Suppressor macrophage (primary cell): ENCODE data around the gene GPS1.
A peak's percentile ranks its signal among the peaks of the same experiment; 100 is the strongest.

Source experiments
- DNase-seq, 4 experiments: peaks; one replicate each; pipeline ENCODE4 v3.0.0-alpha.2; 2020 to 2022

The GPS1 gene

GRCh38 chr17:82028966-82029365, 22.7 kb upstream of the GPS1 start:
- DNase-seq = no peak

DNA sequence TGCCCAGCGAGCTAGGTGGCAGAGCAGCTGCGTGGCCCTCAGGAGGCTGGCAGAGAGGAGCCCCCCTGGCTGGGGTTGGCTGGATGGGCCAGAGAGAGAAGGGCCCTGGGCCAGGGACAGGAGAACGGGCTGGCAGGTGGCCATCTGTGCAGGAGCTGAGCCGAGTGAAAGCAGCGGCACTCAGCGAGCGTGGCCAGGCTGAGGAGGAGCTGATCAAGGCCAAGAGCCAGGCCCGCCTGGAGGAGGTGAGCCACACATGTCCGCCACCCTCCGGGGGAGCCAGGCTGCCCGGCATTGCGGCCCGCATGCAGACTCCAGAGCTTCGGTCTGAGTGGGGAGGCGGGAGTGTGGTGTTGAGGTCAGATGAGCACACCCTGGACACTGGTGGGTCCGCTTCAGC, 22.3 kb upstream of the GPS1 start:
- DNase-seq = no peak

DNA sequence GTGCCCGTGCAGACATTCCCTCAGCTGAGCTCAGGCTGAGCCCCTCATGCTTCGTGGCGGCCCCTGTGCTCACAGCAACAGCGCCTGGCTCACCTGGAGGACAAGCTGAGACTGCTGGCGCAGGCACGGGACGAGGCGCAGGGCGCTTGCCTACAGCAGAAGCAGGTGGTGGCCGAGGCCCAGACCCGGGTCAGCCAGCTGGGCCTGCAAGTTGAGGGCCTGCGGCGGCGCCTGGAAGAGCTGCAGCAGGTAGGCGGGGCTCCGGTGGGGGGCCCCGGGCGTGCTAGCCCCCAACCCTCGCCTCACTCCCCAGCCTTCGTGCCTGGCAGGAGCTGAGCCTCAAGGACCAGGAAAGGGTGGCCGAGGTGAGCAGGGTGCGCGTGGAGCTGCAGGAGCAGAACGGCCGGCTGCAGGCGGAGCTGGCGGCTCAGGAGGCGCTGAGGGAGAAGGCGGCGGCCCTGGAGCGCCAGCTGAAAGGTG, 21.7 kb upstream of the GPS1 start:
- no peak for DNase-seq

GRCh38 chr17:82030470-82031302, 21.0 kb upstream of the GPS1 start:
- peak; percentile 80 to 93 (median 88) for DNase-seq

GRCh38 chr17:82031303-82031884, 20.3 kb upstream of the GPS1 start, which contains the start of gene RAC3:
Gene RAC3 (plus strand): TSS chr17:82031678. CDS start chr17:82031762, 84 bp downstream.
- DNase-seq = peak in 3 of 4 experiments; percentile 31 to 69 (median 57)

- DNase-seq = peak in 1 of 4 experiments; percentile 36
These were observed 19.6 kb upstream of the GPS1 start for GRCh38 chr17:82031885-82032627.

- DNase-seq = no peak
These were observed 18.2 kb upstream of the GPS1 start for GRCh38 chr17:82033359-82034085.

- DNase-seq = no peak
These were observed 17.2 kb upstream of the GPS1 start for GRCh38 chr17:82034371-82035011.

DNA sequence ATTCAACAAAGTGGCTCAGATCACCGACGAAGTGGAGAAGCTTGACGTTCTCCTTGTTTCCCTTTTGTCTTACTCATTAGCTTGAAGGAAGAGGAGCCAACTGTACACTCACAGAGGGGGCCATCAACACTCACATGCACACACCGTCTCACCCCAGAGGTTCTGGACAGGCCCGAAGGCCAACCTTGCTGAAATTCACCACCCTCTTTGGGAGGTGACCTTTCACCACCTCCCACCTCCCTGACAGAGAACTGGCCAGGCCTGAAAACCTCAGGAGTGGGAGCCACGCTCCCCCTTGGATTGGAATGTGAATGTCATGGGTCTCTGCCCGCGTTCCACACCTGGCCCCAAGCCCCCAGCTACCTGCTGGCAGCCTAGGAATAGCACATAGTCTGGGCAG, 16.2 kb upstream of the GPS1 start:
- DNase-seq = no peak

GRCh38 chr17:82035956-82036633, 15.6 kb upstream of the GPS1 start:
- DNase-seq = no peak

GRCh38 chr17:82036634-82037091, 15.0 kb upstream of the GPS1 start:
- DNase-seq = no peak

DNA sequence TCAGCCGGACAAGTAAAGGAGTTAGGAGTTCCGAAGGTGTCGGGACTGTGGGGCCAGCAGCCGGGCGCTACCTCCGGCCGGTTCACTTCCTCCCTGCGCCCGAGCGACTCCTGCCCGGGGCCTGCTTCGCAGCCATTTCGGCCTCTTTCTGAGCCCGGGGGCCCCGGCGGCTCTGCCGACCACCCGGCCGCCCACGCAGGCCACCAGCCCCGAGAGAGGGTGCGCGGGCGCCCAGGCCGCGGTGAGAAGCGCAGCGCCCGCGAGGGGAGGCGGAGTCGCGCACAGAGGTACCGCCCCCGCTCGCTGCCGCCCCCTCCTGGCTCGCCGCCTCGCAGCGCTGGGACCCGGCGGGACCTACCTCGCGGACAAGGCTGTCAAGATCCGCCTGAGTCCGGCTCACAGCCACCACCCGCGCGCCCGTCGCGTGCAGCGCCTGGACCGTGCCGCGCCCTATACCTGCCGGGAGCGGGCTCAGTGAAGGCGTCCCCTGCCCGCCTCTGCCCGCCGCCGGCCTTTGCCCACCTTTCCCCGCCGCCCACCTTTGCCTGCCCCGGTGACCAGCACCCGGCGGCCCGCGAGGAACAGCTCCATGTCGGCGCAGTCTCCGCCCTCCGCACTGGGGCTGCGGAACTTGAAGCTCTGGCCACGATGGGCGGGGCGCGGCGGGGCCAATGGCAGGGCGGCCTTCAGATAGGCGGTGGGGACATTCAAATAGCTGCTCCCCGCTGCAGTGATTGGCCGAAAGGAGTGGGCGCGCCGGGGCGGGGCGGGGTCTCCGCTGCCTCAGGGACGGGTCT, 14.4 kb upstream of the GPS1 start, which contains the start of gene DCXR:
Gene DCXR (minus strand): TSS at position 606 of the 797 bp plus-strand sequence. CDS start 15 bp downstream, at position 591.
- peak; percentile 96 to 99 (median 98) for DNase-seq

DNA sequence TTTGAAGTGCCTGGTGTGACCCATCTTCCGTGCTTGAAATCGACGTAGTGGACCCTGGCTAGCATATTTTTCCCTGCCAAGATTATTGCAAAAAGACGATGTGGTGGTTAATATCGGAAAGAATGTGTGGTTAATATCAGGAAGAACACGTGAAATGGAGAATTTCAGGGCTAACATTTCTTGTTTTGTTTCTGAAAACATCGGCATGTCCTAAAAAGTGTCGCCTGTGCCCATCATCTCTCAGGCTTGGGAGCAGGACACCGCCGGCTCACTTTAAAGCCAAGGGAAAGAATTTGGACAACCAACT, 13.9 kb upstream of the GPS1 start:
- no peak for DNase-seq

- peak; percentile 63 to 81 (median 76) for DNase-seq
These were observed 12.8 kb upstream of the GPS1 start for GRCh38 chr17:82038796-82039409.

DNA sequence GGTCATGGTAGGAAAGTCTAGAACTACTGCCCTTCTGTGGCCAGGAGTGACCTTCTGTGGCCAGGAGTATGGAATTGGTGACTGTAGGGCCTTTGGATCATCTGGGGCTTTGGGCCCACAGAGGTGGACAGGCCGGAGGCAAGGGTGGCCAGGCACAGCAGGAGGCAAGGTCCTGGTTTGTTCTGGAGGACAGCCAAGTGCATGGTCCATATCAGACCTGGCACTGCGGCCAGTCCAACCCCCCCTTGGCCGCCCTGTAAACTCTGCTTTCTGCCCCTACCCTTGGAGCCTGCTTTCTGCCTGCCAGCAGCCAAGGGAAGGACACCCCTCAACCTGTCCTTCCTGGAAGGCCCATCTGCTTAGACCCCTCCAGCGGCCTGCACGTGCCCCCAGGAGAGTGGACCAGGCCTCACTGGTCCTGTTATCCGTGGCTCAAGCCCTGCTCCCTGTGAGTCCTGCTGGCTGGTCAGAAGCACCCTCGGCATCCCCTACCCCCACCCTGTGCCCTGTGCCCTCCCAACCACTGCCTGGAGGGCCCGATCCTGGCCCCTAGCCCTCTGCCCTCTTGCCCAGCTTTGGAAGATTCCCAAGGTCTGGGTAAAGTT, 11.9 kb upstream of the GPS1 start:
- DNase-seq = no peak

DNA sequence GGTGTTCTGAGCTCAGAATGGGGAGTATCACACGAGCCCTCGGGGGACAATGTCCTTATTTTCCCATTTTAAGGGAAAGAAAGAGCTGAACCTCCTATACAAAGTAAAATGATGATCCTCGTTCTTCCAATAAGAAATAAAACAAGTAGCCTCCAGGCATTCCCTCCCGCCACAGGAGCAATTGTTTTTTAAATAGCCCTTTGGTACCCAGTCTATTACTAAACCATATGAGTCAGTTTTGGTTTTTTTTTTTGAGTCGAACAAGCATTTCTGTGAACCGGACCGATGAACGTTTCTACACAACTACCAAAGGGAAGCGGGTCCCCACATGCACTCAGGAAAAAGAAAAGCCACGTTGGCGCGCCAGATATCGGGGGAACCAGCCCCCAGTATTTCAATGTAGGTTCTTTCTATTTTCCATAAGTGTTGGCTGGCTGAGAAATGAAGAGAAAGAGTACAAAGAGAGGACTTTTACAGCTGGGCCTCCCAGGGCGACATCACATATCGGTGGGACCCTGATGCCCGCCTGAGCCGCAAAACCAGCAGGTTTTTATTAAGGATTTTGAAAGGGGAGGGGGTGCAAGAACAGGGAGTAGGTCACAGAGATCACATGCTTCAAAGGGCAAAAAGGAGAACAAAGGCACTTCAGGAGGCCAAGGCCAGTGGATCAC, 10.4 kb upstream of the GPS1 start:
- peak; percentile 11 to 56 (median 38) for DNase-seq

GRCh38 chr17:82042649-82043048, 9.0 kb upstream of the GPS1 start:
- no peak for DNase-seq

DNA sequence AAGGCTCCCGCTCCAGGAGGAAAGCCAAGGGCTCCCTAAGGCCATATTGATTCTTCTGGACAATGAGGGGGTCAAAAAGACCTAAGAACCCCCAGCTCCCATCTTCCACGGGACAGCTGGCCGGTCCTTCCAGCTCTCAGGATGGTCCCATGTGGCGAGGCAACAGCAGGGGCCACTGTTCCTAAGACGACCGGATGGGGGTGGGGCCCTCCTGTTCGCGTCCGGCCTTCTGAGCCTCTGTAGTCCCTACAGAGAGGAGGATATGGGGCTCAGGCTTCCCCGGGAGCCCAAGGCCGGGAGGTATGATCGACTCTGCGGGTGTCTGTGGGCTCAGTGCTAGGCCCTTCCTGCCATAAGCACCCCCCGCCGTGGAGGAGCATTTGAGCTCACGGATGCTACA, 8.2 kb upstream of the GPS1 start:
- DNase-seq = no peak

DNA sequence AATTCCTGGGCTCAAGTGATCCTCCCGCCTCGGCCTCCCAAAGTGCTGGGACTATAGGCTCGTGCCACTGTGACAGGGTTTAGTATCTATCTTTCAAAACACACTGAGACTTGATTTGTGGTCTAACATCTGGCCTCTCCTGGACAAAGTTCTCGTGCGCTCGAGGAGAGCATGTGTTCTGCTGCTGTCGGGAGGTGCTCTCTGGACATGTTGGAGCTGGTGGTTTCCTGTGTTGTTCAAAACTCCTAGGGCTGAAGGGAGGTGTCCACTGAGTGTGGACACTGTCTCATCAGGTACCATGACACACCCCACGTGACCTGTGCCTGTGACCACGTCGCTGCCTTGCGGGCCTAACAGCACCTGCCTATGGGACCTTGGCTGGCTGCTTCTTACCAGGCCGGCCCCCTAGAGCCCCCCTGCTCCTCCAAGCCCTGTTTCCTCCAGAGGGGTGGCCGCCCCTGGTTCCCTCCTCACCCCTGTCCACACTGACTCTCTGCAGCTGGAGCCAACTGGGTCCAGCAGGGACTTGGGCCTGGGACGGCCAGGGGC, 5.7 kb upstream of the GPS1 start:
- DNase-seq = no peak
